ENCODE data around the gene RYR2.
"Not testable (repeated sequence)": the region's sequence is repeated elsewhere in the genome, so short reads cannot be mapped to it uniquely, and the experiment has no call there.

The RYR2 gene

DNA sequence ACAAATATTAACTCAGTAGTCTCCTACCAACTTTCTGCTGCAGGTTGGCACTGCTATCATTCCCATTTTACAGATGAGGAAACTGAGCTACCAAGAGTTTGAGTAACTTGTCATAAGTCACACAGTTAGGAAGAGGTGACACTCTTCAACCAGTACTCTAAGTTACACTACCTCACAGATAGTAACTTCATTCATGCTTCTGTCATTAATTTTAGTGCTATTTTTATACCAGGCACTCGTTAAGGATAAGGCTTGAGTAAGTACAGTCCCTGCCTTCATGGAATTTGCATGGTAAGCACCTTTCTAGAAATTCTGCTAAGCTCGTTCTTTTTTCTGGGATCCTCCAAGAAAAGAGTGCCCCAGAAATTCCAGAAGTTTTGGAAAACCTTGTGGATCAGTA lies 770.1 kb downstream of the RYR2 start:
- peaks cover 3% of the 10 kb centered on the region for H3K27me3 Mint-ChIP-seq
- H3K27ac Mint-ChIP-seq, result no peak overlapping the region
- H3K4me1 Mint-ChIP-seq, result no peaks in the 10 kb centered on the region
- H3K4me3 Mint-ChIP-seq, result no peak overlapping the region
- H3K36me3 Mint-ChIP-seq, result no peaks in the 10 kb centered on the region
- no peaks in the 10 kb centered on the region for H3K9me3 Mint-ChIP-seq

DNA sequence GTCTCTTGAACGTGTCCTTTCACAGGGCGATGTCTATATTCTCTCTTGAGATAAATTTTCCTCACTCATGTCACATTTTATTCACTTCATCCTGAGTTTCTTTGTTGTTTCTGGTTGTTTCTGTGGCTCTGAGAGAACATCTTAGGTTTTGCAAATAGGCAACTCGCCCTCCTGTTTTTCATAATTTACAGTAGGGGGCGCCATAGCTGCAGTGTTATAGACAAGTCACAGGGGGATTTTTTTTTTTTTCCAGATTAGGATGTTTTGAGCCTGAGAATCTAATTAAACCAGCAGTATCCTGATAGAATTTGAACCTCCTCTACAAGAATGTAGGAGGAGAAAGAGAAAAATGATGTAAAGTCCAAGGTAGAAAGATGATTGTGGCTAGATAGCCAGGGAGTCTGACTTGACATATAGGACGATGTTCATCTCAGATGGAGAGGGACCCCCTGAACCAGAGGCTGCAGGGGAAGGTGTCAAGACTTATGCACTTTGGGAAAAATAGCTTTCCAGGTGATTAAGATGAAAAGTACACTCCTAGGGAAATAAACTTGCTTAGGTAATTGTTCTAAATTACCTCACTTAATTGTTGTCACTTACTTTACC lies 772.4 kb downstream of the RYR2 start:
- Mint-ChIP-seq H3K27me3 (peaks cover 5% of the 10 kb centered on the region), H3K4me1 (no peaks in the 10 kb centered on the region)

DNA sequence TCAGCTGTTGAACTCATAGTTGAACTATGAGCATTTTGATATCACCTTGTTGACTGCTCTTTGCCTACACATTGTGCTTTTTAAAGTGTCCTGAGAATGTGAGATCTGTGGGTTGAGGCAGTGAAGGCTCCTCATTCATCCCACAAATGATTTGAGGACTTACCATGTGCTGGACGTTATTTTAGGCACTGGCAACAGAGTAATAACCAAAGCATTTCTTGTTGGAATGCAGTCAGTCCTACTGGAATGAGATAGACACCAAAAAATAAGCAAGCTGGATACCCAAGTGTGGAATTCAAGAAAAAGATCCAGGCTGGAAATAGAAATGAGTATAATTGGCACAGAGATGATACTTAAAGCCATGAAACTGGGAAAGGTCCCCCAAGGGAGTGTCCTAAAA lies 775.3 kb downstream of the RYR2 start:
- Mint-ChIP-seq H3K4me3 (no peak overlapping the region), H3K27ac (no peak overlapping the region), H3K27me3 (peaks cover 5% of the 10 kb centered on the region), H3K4me1 (no peaks in the 10 kb centered on the region), H3K36me3 (no peaks in the 10 kb centered on the region), H3K9me3 (peaks cover 5% of the 10 kb centered on the region)

More for the DNA sequence above, 772.4 kb downstream of the RYR2 start:
- Mint-ChIP-seq H3K9me3 (peaks cover 5% of the 10 kb centered on the region), H3K4me3 (no peak overlapping the region), H3K27ac (no peak overlapping the region), H3K36me3 (no peaks in the 10 kb centered on the region)

DNA sequence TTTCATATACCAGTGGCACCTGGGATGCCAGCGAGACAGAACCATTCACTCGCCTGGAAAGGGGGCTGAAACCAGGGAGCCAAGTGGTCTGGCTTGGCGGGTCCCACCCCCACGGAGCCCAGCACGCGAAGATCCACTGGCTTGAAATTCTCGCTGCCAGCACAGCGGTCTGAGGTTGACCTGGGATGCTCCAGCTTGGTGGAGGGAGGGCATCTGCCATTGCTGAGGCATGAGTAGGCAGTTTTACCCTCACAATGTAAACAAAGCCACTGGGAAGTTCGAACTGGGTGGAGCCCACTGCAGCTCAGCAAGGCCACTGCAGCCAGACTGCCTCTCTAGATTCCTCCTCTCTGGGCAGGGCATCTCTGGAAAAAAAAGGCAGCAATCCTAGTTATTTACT lies 778.6 kb downstream of the RYR2 start:
- H3K36me3 Mint-ChIP-seq, H3K4me3 Mint-ChIP-seq, H3K27ac Mint-ChIP-seq, H3K27me3 Mint-ChIP-seq, H3K4me1 Mint-ChIP-seq, H3K9me3 Mint-ChIP-seq: not testable (repeated sequence)

DNA sequence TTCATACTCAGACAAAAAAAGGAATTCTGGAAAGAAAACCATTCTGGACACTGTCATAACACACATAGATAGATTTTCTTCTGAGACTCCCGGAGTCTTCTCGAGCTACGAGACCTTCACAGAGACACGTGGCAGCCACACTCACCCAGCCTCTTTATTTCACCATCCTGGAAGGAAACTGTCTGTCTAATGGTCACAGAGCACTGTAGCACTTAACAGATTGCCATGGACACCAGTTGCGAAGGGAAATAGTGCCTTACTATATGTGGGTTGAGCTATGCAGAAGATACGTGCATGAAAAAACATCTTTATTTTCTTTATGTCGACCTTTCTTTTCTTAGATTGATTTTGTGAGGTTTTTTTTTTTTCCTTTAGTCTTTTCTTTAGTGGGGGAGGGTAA lies 790.9 kb downstream of the RYR2 start:
- no peak overlapping the region for H3K4me3 Mint-ChIP-seq
- no peaks in the 10 kb centered on the region for H3K27me3 Mint-ChIP-seq
- H3K9me3 Mint-ChIP-seq, result no peaks in the 10 kb centered on the region
- H3K36me3 Mint-ChIP-seq, result no peaks in the 10 kb centered on the region
- no peaks in the 10 kb centered on the region for H3K4me1 Mint-ChIP-seq
- no peak overlapping the region for H3K27ac Mint-ChIP-seq

DNA sequence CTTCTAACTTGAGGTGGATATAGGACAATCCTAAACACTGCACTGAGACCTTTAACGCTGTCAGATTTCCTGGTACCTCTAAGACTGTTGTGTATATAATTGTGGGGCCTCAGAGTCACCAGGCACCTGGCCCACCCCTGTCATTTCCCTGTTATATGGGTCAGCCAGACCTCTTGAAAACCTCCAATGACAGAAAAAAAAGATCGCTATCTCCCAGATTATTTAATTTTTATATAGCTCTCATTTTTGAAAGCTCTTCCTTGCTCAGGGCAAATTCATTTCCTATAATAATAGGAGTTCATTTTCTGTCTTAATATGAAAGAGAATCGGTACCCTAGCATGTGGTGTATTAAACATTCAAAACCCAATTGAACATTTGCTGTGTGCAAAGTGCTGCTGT lies 792.1 kb downstream of the RYR2 start:
- no peaks in the 10 kb centered on the region for H3K9me3 Mint-ChIP-seq
- no peaks in the 10 kb centered on the region for H3K36me3 Mint-ChIP-seq
- no peak overlapping the region for H3K27ac Mint-ChIP-seq
- no peak overlapping the region for H3K4me3 Mint-ChIP-seq
- H3K27me3 Mint-ChIP-seq, result no peaks in the 10 kb centered on the region
- no peaks in the 10 kb centered on the region for H3K4me1 Mint-ChIP-seq

DNA sequence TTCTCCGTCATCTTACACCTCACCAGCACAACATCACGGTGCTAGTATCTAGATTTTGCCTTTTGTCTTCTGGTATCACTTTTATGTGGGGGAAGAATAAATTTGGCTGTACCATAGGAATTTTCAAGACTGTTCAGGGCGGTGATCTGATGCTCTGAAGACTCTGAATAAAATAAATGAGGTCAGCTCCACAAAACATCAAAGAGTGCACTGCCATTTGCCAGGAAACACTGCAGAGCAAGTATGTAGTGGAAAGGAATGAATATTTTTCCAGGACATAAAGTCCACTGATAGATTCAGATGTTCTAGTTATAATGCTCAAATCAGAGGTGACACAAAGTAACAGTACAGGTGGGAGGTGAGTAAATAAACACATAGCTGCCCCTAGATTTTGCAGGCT lies 792.5 kb downstream of the RYR2 start:
- no peak overlapping the region for H3K4me3 Mint-ChIP-seq
- H3K36me3 Mint-ChIP-seq, result no peaks in the 10 kb centered on the region
- H3K4me1 Mint-ChIP-seq, result no peaks in the 10 kb centered on the region
- H3K9me3 Mint-ChIP-seq, result no peaks in the 10 kb centered on the region
- H3K27me3 Mint-ChIP-seq, result no peaks in the 10 kb centered on the region
- no peak overlapping the region for H3K27ac Mint-ChIP-seq

DNA sequence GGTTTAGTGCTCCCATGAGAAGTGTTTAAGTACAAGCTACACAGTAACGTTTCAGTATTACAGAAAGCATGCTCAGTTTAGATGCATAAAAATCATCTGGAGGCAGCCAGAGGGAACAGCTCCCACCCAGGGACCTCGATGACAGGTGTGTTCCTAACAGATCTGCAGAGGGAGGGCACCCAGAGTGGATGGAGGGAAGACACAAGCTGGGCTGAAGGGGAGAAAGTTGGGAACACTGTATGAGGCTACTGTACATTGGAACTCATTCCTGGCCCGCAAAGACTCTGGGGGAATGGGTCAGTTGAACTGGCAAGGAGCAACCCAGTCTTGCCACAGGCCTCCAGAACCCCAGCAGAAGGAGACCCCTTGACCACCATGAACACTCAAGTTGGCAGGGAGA lies 796.3 kb downstream of the RYR2 start:
- Mint-ChIP-seq H3K27ac (no peak overlapping the region), H3K4me3 (no peak overlapping the region), H3K27me3 (no peaks in the 10 kb centered on the region), H3K36me3 (no peaks in the 10 kb centered on the region), H3K9me3 (no peaks in the 10 kb centered on the region), H3K4me1 (no peaks in the 10 kb centered on the region)

DNA sequence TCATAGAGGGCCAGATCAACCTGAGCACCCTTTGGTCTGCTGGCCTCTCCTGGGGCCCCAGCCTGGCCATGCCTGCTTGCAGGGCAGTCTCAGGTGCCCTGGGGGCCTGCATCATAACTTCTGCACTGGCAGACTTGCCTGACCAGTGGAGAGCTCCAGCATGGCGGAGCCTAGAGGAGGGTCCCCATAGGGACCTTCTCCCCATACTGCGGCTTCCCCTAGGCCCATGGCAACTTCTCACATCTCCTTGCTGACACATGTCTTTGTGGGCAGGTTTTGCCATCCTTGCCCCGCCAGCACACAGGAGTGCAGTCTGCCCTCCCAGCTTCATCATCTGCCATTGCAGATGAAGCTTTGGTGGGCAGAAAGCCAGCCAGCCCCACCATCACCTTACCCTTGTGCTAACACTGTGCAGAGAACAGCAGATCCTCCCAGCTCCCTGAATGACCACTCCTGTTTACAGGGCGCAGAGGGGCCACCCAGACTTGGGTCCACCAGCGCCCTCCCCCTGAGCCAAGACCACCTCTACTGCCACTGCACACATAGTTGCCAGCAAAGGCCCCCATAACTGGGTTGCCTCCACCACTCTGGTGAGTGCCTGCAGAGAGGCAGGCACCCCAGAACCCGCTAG lies 797.0 kb downstream of the RYR2 start:
- H3K27me3 Mint-ChIP-seq, result no peaks in the 10 kb centered on the region
- H3K27ac Mint-ChIP-seq, result no peak overlapping the region
- no peak overlapping the region for H3K4me3 Mint-ChIP-seq
- H3K9me3 Mint-ChIP-seq, result no peaks in the 10 kb centered on the region
- H3K4me1 Mint-ChIP-seq, result no peaks in the 10 kb centered on the region
- no peaks in the 10 kb centered on the region for H3K36me3 Mint-ChIP-seq

DNA sequence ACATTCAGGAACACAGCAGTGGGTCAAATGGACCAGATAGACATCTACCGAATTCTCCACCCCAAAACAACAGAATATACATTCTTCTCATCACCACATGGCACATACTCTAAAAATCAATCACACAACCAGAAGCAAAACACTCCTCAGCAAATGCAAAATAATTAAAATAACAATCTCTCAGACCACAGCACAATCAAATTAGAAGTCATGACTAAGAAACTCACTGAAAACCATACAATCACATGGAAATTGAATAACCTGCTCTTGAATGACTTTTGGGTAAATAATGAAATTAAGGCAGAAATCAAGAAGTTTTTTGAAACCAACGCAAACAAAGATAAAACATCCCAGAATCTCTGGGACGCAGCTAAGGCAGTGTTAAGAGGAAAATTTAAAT lies 799.5 kb downstream of the RYR2 start:
- no peaks in the 10 kb centered on the region for H3K9me3 Mint-ChIP-seq
- H3K27me3 Mint-ChIP-seq, result no peaks in the 10 kb centered on the region
- no peak overlapping the region for H3K4me3 Mint-ChIP-seq
- no peaks in the 10 kb centered on the region for H3K4me1 Mint-ChIP-seq
- H3K36me3 Mint-ChIP-seq, result no peaks in the 10 kb centered on the region
- H3K27ac Mint-ChIP-seq, result no peak overlapping the region

DNA sequence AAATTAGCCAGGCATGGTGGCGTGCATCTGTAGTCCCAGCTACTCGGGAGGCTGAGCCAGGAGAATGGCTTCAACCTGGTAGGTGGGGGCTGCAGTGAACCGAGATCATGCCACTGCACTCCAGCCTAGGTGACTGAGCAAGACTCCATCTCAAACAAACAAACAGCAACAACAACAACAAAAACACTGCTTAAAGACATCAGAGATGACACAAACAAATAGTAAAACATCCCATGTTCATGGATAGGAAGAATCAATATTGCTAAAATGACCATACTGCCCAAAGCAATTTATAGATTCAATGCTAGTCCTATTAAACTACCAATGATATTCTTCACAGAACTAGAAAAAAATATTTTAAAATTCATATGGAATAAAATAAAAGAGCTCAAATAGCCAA lies 801.5 kb downstream of the RYR2 start:
- not testable (repeated sequence) for H3K9me3 Mint-ChIP-seq, H3K4me3 Mint-ChIP-seq, H3K4me1 Mint-ChIP-seq, H3K27me3 Mint-ChIP-seq, H3K36me3 Mint-ChIP-seq, H3K27ac Mint-ChIP-seq

DNA sequence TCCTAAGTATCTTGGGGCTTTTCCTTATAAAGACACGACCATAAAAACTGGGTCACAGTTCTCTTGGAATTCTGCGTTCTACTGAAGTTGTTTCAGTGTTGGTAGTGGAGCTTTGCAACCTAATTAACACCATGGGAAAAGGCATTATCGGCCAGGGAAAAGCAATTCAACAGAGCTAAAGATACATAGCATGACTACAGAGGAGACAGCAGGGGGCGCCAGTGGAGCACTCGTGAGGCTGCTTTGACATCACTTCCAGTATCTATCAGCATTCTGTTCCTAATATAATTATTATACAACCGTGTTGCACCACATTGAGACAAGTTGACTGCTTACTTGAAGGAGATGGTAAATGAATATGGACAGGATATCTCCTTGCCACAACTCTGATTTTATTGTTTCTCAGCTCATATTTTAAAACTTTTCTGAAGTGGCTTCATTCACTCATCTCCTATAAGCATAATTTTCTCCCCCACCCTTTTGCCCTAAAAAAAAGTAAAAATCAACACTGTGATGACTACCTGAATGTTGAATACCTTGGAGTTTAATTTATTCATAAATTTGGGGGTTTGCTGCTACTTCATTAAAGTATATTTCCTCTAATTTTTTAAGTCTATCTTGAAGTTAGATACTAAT lies 809.3 kb downstream of the RYR2 start:
- no peaks in the 10 kb centered on the region for H3K36me3 Mint-ChIP-seq
- no peak overlapping the region for H3K4me3 Mint-ChIP-seq
- H3K9me3 Mint-ChIP-seq, result no peaks in the 10 kb centered on the region
- H3K4me1 Mint-ChIP-seq, result no peaks in the 10 kb centered on the region
- H3K27ac Mint-ChIP-seq, result no peak overlapping the region
- H3K27me3 Mint-ChIP-seq, result peaks cover 2% of the 10 kb centered on the region

DNA sequence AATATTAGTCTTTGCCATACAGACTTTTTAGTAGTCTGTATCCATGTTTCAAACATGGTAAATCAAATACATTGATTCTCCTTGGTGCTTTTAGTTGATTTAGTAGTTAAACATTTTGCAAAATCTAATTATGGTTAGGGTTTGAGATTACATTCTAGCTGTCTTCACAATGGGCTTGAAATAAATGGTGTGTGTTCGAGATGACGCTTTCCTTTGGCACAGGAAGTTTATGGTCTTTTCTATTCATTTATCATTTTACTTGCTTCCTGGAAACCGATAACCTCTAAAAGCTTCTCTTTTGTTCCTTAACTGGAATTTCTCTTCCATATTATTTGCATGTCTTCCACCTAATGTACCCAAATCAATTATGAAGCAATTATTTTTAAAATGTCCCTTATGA lies 810.4 kb downstream of the RYR2 start:
- Mint-ChIP-seq H3K27me3 (peaks cover 2% of the 10 kb centered on the region), H3K4me1 (no peaks in the 10 kb centered on the region), H3K9me3 (no peaks in the 10 kb centered on the region), H3K27ac (no peak overlapping the region), H3K36me3 (no peaks in the 10 kb centered on the region), H3K4me3 (no peak overlapping the region)

DNA sequence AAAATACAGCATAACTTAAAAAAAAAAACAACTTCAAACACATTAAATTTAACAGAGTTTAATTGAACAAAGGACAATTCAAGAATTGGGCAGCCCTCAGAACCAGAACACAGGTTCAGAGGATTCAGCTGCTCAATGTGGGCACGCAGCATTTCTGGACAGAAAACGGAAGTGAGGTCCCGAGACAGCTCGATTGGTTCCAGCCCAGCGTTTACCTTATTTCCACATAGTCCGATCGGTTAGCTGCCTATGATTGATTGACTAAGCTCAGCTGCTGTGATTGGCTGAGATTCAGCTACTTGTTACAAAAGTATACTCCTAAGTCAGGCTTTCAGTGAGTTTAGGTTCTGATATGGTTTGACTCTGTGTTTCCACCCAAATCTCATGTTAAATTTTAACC lies 815.5 kb downstream of the RYR2 start:
- H3K4me3 Mint-ChIP-seq, result no peak overlapping the region
- H3K4me1 Mint-ChIP-seq, result no peaks in the 10 kb centered on the region
- H3K36me3 Mint-ChIP-seq, result no peaks in the 10 kb centered on the region
- no peak overlapping the region for H3K27ac Mint-ChIP-seq
- no peaks in the 10 kb centered on the region for H3K9me3 Mint-ChIP-seq
- no peaks in the 10 kb centered on the region for H3K27me3 Mint-ChIP-seq

DNA sequence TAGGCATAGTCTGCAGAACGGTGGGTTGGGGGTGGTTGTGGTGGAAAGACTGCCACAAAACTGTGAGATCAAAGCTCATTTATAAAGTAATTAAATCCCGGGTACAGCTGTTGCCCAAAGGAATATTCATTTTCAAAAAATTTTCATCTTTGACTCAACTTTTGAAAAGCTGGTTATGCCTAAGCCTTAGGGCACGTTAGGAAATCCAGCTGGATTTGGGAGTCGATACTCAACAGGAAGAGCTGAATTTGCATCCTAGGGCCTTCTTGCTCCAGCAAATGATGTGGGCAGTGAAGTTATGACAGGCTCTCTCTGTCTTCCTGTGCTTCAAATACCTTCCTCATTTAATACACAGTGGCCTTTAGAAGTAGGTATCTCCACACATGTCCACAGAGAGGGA lies 817.0 kb downstream of the RYR2 start:
- Mint-ChIP-seq H3K27me3 (no peaks in the 10 kb centered on the region), H3K36me3 (no peaks in the 10 kb centered on the region), H3K4me1 (no peaks in the 10 kb centered on the region), H3K27ac (no peak overlapping the region), H3K9me3 (no peaks in the 10 kb centered on the region), H3K4me3 (no peak overlapping the region)

DNA sequence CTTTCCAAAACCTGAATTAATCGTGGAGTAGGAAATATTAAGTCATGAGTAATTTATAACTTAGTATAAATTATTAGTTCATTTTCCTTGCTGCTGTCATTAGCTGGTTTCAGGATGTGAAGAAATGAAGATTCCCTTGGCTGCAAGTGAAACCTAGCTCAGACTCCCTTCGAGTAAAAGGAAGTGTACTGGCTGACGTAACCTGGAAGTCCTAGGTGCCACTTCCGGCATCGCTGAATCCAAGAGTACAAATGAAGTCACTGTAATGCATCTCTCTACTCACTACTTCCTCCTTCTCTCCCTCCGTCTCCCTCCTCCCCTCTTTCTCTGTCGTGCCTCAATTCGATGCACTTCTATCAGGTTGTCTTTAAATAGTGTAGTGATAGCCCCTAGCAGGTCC lies 820.0 kb downstream of the RYR2 start:
- Mint-ChIP-seq H3K36me3 (no peaks in the 10 kb centered on the region), H3K9me3 (no peaks in the 10 kb centered on the region), H3K4me1 (no peaks in the 10 kb centered on the region), H3K27me3 (peaks cover 5% of the 10 kb centered on the region), H3K27ac (no peak overlapping the region), H3K4me3 (no peak overlapping the region)

DNA sequence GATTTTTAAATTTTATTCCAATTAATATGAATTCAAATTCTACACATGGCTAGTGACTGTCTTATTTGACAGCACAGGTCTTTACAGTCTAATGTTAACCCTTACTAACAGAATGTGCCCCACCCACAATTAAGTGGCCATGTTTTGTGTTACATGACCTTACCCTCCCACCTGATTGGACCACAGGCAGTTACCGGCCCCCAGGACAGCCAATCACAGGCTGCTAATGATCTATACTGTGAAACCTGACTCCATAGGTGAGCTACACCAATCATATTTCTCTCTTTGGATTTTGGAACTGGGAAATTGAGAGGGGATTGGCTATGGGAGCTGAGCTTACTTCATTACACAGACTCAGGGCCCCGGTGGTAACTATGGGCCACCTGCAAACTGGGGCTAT lies 821.2 kb downstream of the RYR2 start:
- no peaks in the 10 kb centered on the region for H3K9me3 Mint-ChIP-seq
- H3K36me3 Mint-ChIP-seq, result no peaks in the 10 kb centered on the region
- peaks cover 5% of the 10 kb centered on the region for H3K27me3 Mint-ChIP-seq
- H3K27ac Mint-ChIP-seq, result no peak overlapping the region
- H3K4me1 Mint-ChIP-seq, result no peaks in the 10 kb centered on the region
- no peak overlapping the region for H3K4me3 Mint-ChIP-seq
